ENCODE measurements around the gene COPRS. TPM values are rescaled to one million over a fixed set of nuclear protein-coding genes. Genes with fewer than 3 reads are reported as not detected.

The COPRS gene
- total and polyA plus RNA-seq, 2 experiments from 2014 or later: 51.5 to 62.6 TPM

DNA sequence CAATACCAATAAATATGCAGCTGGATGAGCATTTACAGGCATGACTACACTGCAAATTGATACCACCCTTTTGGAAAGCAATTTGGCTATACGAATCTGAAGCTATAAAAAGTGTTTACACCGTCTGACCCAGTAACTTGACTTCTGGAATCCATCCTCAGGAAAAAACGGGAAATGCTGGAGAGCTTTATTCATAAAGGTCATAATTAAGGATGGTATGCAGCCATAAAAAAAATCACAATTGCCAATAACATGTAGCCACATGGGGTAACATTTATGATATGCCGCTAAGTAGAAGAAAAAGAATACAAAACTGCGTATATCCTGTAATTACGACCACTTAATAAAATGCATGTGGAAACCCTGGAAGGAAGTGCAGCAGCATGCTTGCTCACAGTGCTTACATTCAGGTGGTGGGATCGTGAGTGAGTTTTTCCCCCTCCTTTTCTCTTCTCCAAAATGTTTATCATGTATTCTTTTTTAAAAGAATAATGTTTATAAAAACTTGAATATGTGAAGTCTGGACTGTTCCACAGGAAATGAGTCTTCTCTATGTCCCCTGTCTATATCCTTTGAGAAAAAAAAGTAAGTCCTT is 34.2 kb downstream of the COPRS start:
- H3K4me1 Mint-ChIP-seq: no peaks in the 10 kb centered on the region
- no peaks in the 10 kb centered on the region for H3K36me3 Mint-ChIP-seq (ENCODE audit: low read depth)
- no peak overlapping the region for H3K4me2 ChIP-seq
- no peak overlapping the region for H3K4me3 ChIP-seq
- no peaks in the 10 kb centered on the region for H3F3A ChIP-seq (replicated peaks; ENCODE audit: low read depth)
- H2AFZ ChIP-seq: no peak overlapping the region
- no peak overlapping the region for H3K27ac Mint-ChIP-seq
- ATAC-seq (no peak), DNase-seq (ENCODE audit: low spot score) (no peak)
- H3K27ac ChIP-seq (ENCODE audit: low read depth): no peak overlapping the region
- H3K9me3 Mint-ChIP-seq: no peaks in the 10 kb centered on the region
- no peak overlapping the region for H3K4me3 Mint-ChIP-seq
- no peaks in the 10 kb centered on the region for H3K4me1 ChIP-seq (ENCODE audit: insufficient read depth)
- no peaks in the 10 kb centered on the region for H4K20me1 ChIP-seq (replicated peaks; ENCODE audit: insufficient read depth)
- TF ChIP-seq STAT1 (IDR thresholded peaks at IDR 0.05; ENCODE audit: unreplicated experiment): no peak
- TF ChIP-seq, protein P1, sequence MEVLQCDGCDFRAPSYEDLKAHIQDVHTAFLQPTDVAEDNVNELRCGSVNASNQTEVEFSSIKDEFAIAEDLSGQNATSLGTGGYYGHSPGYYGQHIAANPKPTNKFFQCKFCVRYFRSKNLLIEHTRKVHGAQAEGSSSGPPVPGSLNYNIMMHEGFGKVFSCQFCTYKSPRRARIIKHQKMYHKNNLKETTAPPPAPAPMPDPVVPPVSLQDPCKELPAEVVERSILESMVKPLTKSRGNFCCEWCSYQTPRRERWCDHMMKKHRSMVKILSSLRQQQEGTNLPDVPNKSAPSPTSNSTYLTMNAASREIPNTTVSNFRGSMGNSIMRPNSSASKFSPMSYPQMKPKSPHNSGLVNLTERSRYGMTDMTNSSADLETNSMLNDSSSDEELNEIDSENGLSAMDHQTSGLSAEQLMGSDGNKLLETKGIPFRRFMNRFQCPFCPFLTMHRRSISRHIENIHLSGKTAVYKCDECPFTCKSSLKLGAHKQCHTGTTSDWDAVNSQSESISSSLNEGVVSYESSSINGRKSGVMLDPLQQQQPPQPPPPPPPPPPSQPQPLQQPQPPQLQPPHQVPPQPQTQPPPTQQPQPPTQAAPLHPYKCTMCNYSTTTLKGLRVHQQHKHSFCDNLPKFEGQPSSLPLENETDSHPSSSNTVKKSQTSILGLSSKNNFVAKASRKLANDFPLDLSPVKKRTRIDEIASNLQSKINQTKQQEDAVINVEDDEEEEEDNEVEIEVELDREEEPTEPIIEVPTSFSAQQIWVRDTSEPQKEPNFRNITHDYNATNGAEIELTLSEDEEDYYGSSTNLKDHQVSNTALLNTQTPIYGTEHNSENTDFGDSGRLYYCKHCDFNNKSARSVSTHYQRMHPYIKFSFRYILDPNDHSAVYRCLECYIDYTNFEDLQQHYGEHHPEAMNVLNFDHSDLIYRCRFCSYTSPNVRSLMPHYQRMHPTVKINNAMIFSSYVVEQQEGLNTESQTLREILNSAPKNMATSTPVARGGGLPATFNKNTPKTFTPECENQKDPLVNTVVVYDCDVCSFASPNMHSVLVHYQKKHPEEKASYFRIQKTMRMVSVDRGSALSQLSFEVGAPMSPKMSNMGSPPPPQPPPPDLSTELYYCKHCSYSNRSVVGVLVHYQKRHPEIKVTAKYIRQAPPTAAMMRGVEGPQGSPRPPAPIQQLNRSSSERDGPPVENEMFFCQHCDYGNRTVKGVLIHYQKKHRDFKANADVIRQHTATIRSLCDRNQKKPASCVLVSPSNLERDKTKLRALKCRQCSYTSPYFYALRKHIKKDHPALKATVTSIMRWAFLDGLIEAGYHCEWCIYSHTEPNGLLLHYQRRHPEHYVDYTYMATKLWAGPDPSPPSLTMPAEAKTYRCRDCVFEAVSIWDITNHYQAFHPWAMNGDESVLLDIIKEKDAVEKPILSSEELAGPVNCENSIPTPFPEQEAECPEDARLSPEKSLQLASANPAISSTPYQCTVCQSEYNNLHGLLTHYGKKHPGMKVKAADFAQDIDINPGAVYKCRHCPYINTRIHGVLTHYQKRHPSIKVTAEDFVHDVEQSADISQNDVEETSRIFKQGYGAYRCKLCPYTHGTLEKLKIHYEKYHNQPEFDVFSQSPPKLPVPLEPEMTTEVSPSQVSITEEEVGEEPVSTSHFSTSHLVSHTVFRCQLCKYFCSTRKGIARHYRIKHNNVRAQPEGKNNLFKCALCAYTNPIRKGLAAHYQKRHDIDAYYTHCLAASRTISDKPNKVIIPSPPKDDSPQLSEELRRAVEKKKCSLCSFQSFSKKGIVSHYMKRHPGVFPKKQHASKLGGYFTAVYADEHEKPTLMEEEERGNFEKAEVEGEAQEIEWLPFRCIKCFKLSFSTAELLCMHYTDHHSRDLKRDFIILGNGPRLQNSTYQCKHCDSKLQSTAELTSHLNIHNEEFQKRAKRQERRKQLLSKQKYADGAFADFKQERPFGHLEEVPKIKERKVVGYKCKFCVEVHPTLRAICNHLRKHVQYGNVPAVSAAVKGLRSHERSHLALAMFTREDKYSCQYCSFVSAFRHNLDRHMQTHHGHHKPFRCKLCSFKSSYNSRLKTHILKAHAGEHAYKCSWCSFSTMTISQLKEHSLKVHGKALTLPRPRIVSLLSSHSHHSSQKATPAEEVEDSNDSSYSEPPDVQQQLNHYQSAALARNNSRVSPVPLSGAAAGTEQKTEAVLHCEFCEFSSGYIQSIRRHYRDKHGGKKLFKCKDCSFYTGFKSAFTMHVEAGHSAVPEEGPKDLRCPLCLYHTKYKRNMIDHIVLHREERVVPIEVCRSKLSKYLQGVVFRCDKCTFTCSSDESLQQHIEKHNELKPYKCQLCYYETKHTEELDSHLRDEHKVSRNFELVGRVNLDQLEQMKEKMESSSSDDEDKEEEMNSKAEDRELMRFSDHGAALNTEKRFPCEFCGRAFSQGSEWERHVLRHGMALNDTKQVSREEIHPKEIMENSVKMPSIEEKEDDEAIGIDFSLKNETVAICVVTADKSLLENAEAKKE (CRISPR knock-in tag; IDR thresholded peaks at IDR 0.05): no peak
- TF ChIP-seq CREB1 (CRISPR knock-in tag; IDR thresholded peaks at IDR 0.05; ENCODE audit: low read depth): no peak
- no peak for TF ChIP-seq POLR2AphosphoS5 (IDR thresholded peaks at IDR 0.05; ENCODE audit: low read depth)
- TF ChIP-seq, protein P2, sequence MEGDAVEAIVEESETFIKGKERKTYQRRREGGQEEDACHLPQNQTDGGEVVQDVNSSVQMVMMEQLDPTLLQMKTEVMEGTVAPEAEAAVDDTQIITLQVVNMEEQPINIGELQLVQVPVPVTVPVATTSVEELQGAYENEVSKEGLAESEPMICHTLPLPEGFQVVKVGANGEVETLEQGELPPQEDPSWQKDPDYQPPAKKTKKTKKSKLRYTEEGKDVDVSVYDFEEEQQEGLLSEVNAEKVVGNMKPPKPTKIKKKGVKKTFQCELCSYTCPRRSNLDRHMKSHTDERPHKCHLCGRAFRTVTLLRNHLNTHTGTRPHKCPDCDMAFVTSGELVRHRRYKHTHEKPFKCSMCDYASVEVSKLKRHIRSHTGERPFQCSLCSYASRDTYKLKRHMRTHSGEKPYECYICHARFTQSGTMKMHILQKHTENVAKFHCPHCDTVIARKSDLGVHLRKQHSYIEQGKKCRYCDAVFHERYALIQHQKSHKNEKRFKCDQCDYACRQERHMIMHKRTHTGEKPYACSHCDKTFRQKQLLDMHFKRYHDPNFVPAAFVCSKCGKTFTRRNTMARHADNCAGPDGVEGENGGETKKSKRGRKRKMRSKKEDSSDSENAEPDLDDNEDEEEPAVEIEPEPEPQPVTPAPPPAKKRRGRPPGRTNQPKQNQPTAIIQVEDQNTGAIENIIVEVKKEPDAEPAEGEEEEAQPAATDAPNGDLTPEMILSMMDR (conservative IDR thresholded peaks at IDR 0.05; ENCODE audit: low read depth in 2 of 2): no peak
- TF ChIP-seq, protein P3, sequence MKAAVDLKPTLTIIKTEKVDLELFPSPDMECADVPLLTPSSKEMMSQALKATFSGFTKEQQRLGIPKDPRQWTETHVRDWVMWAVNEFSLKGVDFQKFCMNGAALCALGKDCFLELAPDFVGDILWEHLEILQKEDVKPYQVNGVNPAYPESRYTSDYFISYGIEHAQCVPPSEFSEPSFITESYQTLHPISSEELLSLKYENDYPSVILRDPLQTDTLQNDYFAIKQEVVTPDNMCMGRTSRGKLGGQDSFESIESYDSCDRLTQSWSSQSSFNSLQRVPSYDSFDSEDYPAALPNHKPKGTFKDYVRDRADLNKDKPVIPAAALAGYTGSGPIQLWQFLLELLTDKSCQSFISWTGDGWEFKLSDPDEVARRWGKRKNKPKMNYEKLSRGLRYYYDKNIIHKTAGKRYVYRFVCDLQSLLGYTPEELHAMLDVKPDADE (IDR thresholded peaks at IDR 0.05): no peak
- no peaks in the 10 kb centered on the region for H3K9me2 ChIP-seq (ENCODE audit: insufficient read depth)
- H3K36me3 ChIP-seq (ENCODE audit: insufficient read depth): no peaks in the 10 kb centered on the region
- H3K27me3 Mint-ChIP-seq (ENCODE audit: insufficient read depth, low read depth, poor library complexity): peaks cover 2% of the 10 kb centered on the region
- H3K27me3 ChIP-seq (ENCODE audit: insufficient read depth): no peaks in the 10 kb centered on the region
- H3K79me2 ChIP-seq (replicated peaks; ENCODE audit: insufficient read depth): no peaks in the 10 kb centered on the region

Data from GM23338 (cell line).